BE2C (cell line): Measurements from ENCODE around the gene ECM2.

ENCODE experiments used
- DNase-seq: peaks from one replicate; pipeline ENCODE4 v3.0.0-alpha.2; 2020
- H3K27me3 ChIP-seq: fragments of 250-450 bp; sonication (Bioruptor Pico); 2 replicates; pipeline ENCODE4 v1.5.1; 2020; ENCODE audit warnings: mild to moderate bottlenecking
- H3K36me3 ChIP-seq: fragments of 250-450 bp; sonication (Bioruptor Pico); 2 replicates; pipeline ENCODE4 v1.5.1; 2020; ENCODE audit warnings: mild to moderate bottlenecking
- H3K4me1 ChIP-seq: fragments of 250-450 bp; sonication (Bioruptor Pico); 2 replicates; pipeline ENCODE4 v1.5.1; 2020
- H3K4me3 ChIP-seq: 2 replicates; pipeline ENCODE4 v1.5.1; 2011; ENCODE audit warnings: low read depth, low read length
- H3K9me3 ChIP-seq: fragments of 250-450 bp; sonication (Bioruptor Pico); 2 replicates; pipeline ENCODE4 v1.5.1; 2020
- TF ChIP-seq, protein P1 (sequence below): IDR thresholded peaks from 2 replicates; pipeline ENCODE4 v1.5.1; 2012; ENCODE audit warnings: mild to moderate bottlenecking, low read depth, low read length

Gene ECM2

DNA sequence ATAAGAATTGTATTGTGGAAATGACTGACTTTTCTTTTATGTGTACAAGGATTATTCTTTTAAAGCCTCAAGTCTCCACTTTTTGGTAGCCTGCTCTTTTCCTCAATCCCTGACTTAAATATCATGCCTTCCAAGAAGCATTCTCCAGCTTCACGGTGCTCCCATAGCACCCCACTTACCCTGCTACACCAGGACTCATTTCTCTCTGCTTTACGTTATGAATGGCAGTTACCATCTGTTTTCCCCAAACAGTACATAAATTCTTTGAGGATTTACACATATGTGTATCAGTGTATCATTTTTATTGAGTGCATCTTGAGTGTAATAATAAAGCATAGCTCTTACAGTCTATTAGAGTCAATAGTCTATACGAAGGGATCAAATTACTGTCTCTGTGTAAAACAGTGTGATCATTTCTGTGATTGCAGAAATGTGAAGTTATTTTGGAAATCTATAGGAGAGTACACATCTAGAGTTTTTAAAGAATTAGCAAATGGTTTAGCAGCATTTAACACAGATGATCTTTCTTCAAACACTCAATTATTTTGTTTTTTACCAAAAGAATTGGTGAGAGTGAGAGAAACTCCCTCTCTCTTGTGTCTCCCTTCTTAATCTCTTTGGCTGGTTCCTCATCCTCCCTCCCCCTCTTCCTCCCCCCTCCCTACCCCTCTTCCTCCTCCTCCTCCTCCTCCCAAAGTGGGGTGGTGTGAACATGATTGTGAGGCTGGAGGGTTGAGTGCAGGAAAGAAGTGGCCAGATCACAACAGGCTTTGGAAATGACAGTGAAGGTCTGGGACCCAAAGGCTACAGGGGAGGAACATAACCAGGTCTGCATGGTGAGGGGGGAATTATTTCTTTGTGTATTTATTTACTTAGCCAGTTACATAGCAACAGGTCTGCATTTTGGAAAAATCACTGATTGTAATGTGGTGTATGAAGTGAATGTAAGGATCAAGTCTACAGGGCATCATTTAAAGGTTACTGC, 27.6 kb upstream of the ECM2 start:
- Histone ChIP-seq H3K9me3 (no peaks in the 10 kb centered on the region), H3K27me3 (no peaks in the 10 kb centered on the region), H3K4me1 (no peaks in the 10 kb centered on the region), H3K36me3 (no peaks in the 10 kb centered on the region), H3K4me3 (no peak overlapping the region)
- TF ChIP-seq, protein P1, sequence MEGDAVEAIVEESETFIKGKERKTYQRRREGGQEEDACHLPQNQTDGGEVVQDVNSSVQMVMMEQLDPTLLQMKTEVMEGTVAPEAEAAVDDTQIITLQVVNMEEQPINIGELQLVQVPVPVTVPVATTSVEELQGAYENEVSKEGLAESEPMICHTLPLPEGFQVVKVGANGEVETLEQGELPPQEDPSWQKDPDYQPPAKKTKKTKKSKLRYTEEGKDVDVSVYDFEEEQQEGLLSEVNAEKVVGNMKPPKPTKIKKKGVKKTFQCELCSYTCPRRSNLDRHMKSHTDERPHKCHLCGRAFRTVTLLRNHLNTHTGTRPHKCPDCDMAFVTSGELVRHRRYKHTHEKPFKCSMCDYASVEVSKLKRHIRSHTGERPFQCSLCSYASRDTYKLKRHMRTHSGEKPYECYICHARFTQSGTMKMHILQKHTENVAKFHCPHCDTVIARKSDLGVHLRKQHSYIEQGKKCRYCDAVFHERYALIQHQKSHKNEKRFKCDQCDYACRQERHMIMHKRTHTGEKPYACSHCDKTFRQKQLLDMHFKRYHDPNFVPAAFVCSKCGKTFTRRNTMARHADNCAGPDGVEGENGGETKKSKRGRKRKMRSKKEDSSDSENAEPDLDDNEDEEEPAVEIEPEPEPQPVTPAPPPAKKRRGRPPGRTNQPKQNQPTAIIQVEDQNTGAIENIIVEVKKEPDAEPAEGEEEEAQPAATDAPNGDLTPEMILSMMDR, result no peak
- no peak for DNase-seq

DNA sequence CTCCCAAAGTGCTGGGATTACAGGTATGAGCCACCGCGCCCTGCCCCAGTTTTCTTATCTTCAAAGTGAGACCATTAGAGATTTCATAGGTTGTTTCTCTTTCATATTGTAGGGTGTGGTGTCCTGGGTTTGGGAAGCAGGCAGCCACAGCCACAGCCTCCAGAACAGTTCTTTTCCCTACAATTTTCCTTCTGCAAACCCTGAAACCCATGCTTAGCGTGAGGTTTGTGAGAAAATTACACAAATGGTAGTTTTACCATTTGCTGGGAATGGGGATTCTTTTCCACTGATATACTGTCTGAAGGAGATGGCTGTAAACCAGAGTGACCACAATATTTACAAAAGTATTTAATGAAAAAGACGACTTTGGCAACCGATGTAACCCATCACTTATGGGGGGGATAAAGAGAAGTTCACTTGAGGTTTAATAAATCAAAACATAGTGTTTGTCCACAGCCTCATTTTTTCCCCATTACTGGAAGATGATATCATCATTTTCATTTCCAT, 26.7 kb upstream of the ECM2 start:
- no peaks in the 10 kb centered on the region for H3K36me3 ChIP-seq
- H3K4me3 ChIP-seq, result no peak overlapping the region
- no peaks in the 10 kb centered on the region for H3K9me3 ChIP-seq
- no peaks in the 10 kb centered on the region for H3K27me3 ChIP-seq
- no peaks in the 10 kb centered on the region for H3K4me1 ChIP-seq
- TF ChIP-seq, protein P1, result no peak
- no peak for DNase-seq

DNA sequence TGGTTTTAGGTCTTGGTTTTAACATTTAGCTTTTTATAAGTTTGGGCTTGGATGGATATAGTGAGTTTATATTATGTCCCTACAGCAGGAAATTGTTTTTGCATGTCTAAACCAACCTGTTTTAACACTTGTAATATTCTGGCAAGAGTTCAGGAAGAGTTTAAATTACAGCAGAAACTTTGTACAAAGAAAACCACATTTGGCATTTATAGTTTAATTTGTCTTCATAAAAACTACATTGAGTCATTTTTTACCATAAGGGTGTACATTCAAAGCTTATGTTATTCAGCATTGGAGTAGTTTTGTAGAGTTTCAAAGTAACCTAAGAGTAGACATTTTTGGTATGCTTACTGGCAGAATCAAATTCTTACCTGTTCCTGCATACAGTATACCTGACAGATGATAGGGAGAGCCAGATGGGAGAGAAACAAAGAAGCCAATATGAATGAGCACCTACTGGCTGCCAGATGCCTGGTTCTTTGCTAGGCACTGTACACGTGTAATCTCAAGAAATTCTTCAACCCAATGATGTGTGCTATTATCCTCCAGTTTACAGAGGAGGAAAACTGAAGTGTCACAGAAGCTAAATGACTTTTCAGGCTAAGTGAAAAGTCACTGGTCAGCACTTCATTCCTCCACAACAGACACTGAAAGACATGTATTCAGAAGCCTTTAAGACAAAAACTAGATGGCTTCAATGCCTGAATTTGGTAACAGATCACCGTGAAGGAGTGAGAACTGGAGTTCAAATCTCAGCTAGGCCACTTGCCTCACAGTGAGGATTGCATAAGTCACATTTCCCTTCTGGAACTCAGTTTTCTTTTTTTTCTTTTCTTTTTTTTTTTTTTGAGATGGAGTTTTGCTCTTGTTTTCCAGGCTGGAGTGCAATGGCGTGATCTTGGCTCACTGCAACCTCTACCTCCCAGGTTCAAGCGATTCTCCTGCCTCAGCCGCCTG, 25.9 kb upstream of the ECM2 start:
- H3K4me1 ChIP-seq, result no peaks in the 10 kb centered on the region

DNA sequence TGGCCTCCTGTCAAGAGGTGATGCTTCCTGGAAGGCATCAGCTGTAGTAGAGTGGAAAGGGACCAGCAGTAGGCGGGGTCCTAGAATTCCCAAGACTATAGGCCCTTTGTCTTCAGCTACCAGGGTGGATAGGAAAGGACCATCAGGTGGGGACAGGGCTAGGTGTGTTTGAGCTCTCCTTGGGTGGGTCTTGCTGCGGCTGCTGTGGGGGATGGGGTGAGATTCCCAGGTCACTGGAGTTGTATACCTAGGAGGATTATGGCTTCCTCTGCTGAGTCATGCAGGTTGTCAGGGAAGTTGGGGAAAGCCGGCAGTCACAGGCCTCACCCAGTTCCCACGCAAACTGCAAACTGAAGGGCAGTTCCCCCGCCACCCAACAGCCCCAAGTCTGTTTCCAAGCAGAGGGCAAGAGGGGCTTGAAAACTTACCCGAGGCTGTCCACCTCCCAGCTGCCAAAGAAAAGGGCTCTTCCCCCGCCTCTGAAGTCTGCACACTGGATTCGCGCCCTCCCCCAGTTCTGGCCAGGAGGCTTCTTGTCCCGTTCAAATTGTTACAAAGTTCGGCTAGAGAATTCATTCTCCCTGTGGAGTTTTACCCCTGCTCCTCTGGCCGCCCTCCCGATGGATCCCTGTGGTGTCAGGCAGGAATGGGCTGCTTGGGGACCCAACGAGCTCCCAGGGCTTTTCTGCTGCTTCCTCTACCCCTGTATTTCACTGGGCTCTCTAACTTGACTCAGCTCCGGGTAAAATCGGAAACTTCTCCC, 23.0 kb upstream of the ECM2 start:
- TF ChIP-seq, protein P1, result no peak
- H3K4me1 ChIP-seq, result no peaks in the 10 kb centered on the region
- H3K27me3 ChIP-seq, result no peaks in the 10 kb centered on the region
- no peak overlapping the region for H3K4me3 ChIP-seq
- no peaks in the 10 kb centered on the region for H3K9me3 ChIP-seq
- H3K36me3 ChIP-seq, result no peaks in the 10 kb centered on the region
- DNase-seq, result no peak

More for the DNA sequence above, 25.9 kb upstream of the ECM2 start:
- DNase-seq, result no peak
- Histone ChIP-seq H3K36me3 (no peaks in the 10 kb centered on the region), H3K9me3 (no peaks in the 10 kb centered on the region), H3K27me3 (no peaks in the 10 kb centered on the region), H3K4me3 (no peak overlapping the region)
- TF ChIP-seq, protein P1, result no peak

DNA sequence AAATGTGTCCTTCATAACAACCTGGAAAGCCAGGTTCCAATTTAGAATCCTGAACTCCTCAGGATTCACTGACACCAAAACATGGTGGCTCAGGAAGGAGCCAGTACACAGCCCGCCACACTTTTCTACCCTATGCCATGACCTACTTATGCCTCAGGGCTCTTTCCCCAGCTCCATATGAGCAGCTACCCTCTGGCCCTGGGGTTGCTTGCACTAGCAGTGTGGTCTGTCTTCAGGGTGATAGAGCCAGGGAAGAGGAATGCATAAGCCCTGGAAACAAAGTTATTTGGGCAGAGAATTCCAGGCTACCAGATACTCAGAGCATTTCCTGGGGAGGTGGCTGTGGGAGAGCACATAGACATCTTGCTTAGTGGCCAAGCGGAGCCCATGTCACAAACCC, 15.0 kb upstream of the ECM2 start:
- no peaks in the 10 kb centered on the region for H3K27me3 ChIP-seq
- H3K4me1 ChIP-seq, result no peaks in the 10 kb centered on the region
- DNase-seq, result no peak
- H3K9me3 ChIP-seq, result no peaks in the 10 kb centered on the region
- TF ChIP-seq, protein P1, result no peak
- no peak overlapping the region for H3K4me3 ChIP-seq
- H3K36me3 ChIP-seq, result no peaks in the 10 kb centered on the region
